ENCODE measurements around the gene STARD9. TPM values are rescaled to one million over a fixed set of nuclear protein-coding genes. Genes with fewer than 3 reads are reported as not detected.

The STARD9 gene
- total RNA-seq, 1 donor from 2014 or later, result 35.1 TPM

GRCh38 chr15:42688301-42688700 lies 112.9 kb downstream of the STARD9 start:
- TF ChIP-seq, protein P1, sequence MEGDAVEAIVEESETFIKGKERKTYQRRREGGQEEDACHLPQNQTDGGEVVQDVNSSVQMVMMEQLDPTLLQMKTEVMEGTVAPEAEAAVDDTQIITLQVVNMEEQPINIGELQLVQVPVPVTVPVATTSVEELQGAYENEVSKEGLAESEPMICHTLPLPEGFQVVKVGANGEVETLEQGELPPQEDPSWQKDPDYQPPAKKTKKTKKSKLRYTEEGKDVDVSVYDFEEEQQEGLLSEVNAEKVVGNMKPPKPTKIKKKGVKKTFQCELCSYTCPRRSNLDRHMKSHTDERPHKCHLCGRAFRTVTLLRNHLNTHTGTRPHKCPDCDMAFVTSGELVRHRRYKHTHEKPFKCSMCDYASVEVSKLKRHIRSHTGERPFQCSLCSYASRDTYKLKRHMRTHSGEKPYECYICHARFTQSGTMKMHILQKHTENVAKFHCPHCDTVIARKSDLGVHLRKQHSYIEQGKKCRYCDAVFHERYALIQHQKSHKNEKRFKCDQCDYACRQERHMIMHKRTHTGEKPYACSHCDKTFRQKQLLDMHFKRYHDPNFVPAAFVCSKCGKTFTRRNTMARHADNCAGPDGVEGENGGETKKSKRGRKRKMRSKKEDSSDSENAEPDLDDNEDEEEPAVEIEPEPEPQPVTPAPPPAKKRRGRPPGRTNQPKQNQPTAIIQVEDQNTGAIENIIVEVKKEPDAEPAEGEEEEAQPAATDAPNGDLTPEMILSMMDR (IDR thresholded peaks at IDR 0.05), result no peak
- no peak for TF ChIP-seq POLR2AphosphoS5 (IDR thresholded peaks at IDR 0.05; ENCODE audit: insufficient read depth in 1 of 2, low read depth in 1 of 2)
- TF ChIP-seq POLR2A (IDR thresholded peaks at IDR 0.05), result no peak
- Histone ChIP-seq H3K27ac (no peak overlapping the region), H3K4me1 (no peaks in the 10 kb centered on the region), H3K4me3 (no peak overlapping the region), H3K36me3 (peaks cover 0 to 32% of the 10 kb centered on the region in 2 donors), H3K9me3 (no peaks in the 10 kb centered on the region), H3K27me3 (no peaks in the 10 kb centered on the region)
- DNase-seq (ENCODE audit: extremely low spot score in 2 of 2), result no peak
- intact Hi-C loops (cut with DNase I), result no loop called here

GRCh38 chr15:42691308-42691707 lies 115.9 kb downstream of the STARD9 start:
- Histone ChIP-seq H3K27ac (no peak overlapping the region), H3K27me3 (no peaks in the 10 kb centered on the region), H3K4me1 (no peaks in the 10 kb centered on the region), H3K4me3 (no peak overlapping the region), H3K9me3 (no peaks in the 10 kb centered on the region), H3K36me3 (peaks cover 0 to 22% of the 10 kb centered on the region in 2 donors)
- intact Hi-C loops (cut with DNase I), result no loop called here
- TF ChIP-seq POLR2AphosphoS5 (IDR thresholded peaks at IDR 0.05; ENCODE audit: insufficient read depth in 1 of 2, low read depth in 1 of 2) (no peak), POLR2A (IDR thresholded peaks at IDR 0.05) (no peak)
- TF ChIP-seq, protein P1 (IDR thresholded peaks at IDR 0.05), result no peak
- no peak for DNase-seq (ENCODE audit: extremely low spot score in 2 of 2)

DNA sequence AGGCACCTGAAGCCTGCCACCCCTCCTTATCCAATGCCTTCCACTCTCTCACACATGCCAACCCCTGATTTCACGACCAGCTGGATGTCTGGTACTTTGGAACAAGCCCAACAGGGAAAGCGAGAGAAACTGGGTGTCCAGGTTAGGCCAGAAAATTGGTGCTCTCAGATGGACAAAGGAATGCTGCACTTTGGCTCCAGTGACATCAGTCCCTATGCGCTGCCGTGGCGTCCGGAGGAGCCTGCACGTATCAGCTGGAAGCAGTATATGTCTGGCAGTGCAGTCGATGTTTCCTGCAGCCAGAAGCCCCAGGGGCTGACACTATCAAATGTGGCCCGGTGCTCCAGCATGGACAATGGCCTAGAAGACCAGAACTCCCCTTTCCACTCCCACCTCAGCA lies 116.4 kb downstream of the STARD9 start:
- intact Hi-C loops (cut with DNase I), result no loop called here
- TF ChIP-seq POLR2A (IDR thresholded peaks at IDR 0.05), result no peak
- TF ChIP-seq POLR2AphosphoS5 (IDR thresholded peaks at IDR 0.05; ENCODE audit: insufficient read depth in 1 of 2, low read depth in 1 of 2), result no peak
- TF ChIP-seq, protein P1 (IDR thresholded peaks at IDR 0.05), result no peak
- DNase-seq (ENCODE audit: extremely low spot score in 2 of 2), result no peak
- Histone ChIP-seq H3K9me3 (no peaks in the 10 kb centered on the region), H3K27ac (no peak overlapping the region), H3K27me3 (no peaks in the 10 kb centered on the region), H3K4me3 (no peak overlapping the region), H3K36me3 (peaks cover 0 to 22% of the 10 kb centered on the region in 2 donors), H3K4me1 (no peaks in the 10 kb centered on the region)

DNA sequence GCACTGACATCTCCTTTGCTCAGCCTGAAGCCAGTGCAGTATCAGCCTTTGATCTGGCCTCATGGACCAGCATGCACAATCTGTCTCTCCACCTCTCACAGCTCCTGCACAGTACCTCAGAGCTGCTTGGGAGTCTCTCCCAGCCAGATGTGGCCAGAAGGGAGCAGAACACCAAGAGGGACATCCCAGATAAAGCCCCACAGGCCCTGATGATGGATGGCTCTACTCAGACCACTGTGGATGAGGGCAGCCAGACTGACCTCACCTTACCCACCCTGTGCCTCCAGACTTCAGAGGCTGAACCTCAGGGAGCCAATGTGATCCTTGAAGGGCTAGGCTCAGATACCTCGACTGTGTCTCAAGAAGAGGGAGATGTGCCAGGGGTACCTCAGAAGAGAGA lies 117.1 kb downstream of the STARD9 start:
- no peaks in the 10 kb centered on the region for H3K9me3 ChIP-seq
- intact Hi-C loops (cut with DNase I), result no loop called here
- TF ChIP-seq POLR2AphosphoS5 (IDR thresholded peaks at IDR 0.05; ENCODE audit: insufficient read depth in 1 of 2, low read depth in 1 of 2), result no peak
- TF ChIP-seq, protein P1 (IDR thresholded peaks at IDR 0.05), result no peak
- TF ChIP-seq POLR2A (IDR thresholded peaks at IDR 0.05), result no peak
- H3K36me3 ChIP-seq, result peaks cover 0 to 22% of the 10 kb centered on the region in 2 donors
- no peak for DNase-seq (ENCODE audit: extremely low spot score in 2 of 2)
- no peak overlapping the region for H3K4me3 ChIP-seq
- no peaks in the 10 kb centered on the region for H3K27me3 ChIP-seq
- no peaks in the 10 kb centered on the region for H3K4me1 ChIP-seq
- no peak overlapping the region for H3K27ac ChIP-seq

GRCh38 chr15:42692997-42693396 lies 117.6 kb downstream of the STARD9 start:
- Histone ChIP-seq H3K9me3 (no peaks in the 10 kb centered on the region), H3K36me3 (peaks cover 0 to 22% of the 10 kb centered on the region in 2 donors), H3K4me1 (no peaks in the 10 kb centered on the region), H3K27ac (no peak overlapping the region), H3K4me3 (no peak overlapping the region), H3K27me3 (no peaks in the 10 kb centered on the region)
- intact Hi-C loops (cut with DNase I), result no loop called here
- TF ChIP-seq, protein P1 (IDR thresholded peaks at IDR 0.05), result no peak
- TF ChIP-seq POLR2A (IDR thresholded peaks at IDR 0.05), result no peak
- no peak for TF ChIP-seq POLR2AphosphoS5 (IDR thresholded peaks at IDR 0.05; ENCODE audit: insufficient read depth in 1 of 2, low read depth in 1 of 2)
- no peak for DNase-seq (ENCODE audit: extremely low spot score in 2 of 2)
